HUES48 (cell line): ENCODE data around the gene TFEB.

ENCODE experiments used
- H3K27ac ChIP-seq: one replicate; pipeline ENCODE4 v1.7.0; 2013; ENCODE audit warnings: low read depth, low read length, inconsistent platforms
- H3K27me3 ChIP-seq: 2 replicates; pipeline ENCODE4 v1.6.1; 2013; ENCODE audit warnings: mild to moderate bottlenecking, low read length; ENCODE audit not compliant: control insufficient read depth, insufficient read depth
- H3K36me3 ChIP-seq: 2 replicates; pipeline ENCODE4 v1.6.1; 2013; ENCODE audit warnings: low read length; ENCODE audit not compliant: control insufficient read depth, insufficient read depth
- H3K4me1 ChIP-seq: 2 replicates; pipeline ENCODE4 v1.6.1; 2013; ENCODE audit warnings: mild to moderate bottlenecking, low read length; ENCODE audit not compliant: control insufficient read depth, insufficient read depth
- H3K4me3 ChIP-seq: 2 replicates; pipeline ENCODE4 v1.5.1; 2013; ENCODE audit warnings: mild to moderate bottlenecking, low read depth, low read length
- H3K9ac ChIP-seq: 2 replicates; pipeline ENCODE4 v1.6.1; 2013; ENCODE audit warnings: mild to moderate bottlenecking, low read depth, low read length, moderate library complexity
- H3K9me3 ChIP-seq: 2 replicates; pipeline ENCODE4 v1.6.1; 2013; ENCODE audit warnings: low read length; ENCODE audit not compliant: control insufficient read depth, insufficient read depth

The TFEB gene

GRCh38 chr6:41663568-41663967 lies 71.8 kb downstream of the TFEB start:
- no peaks in the 10 kb centered on the region for H3K4me1 ChIP-seq
- no peak overlapping the region for H3K27ac ChIP-seq
- peaks cover 4% of the 10 kb centered on the region; the same call in 1 of the 2 replicates for H3K27me3 ChIP-seq

GRCh38 chr6:41659935-41660334 lies 75.5 kb downstream of the TFEB start:
- Histone ChIP-seq H3K27me3 (peaks cover 4% of the 10 kb centered on the region; the same call in 1 of the 2 replicates), H3K9ac (no peak overlapping the region), H3K9me3 (no peaks in the 10 kb centered on the region)

More at GRCh38 chr6:41663568-41663967, 71.8 kb downstream of the TFEB start:
- Histone ChIP-seq H3K9me3 (no peaks in the 10 kb centered on the region), H3K36me3 (no peaks in the 10 kb centered on the region), H3K9ac (no peak overlapping the region), H3K4me3 (no peak overlapping the region)

GRCh38 chr6:41658636-41659035 lies 76.8 kb downstream of the TFEB start:
- Histone ChIP-seq H3K4me1 (no peaks in the 10 kb centered on the region), H3K4me3 (no peak overlapping the region), H3K9me3 (no peaks in the 10 kb centered on the region), H3K27ac (no peak overlapping the region), H3K36me3 (no peaks in the 10 kb centered on the region), H3K9ac (no peak overlapping the region), H3K27me3 (peaks cover 4% of the 10 kb centered on the region; the same call in 1 of the 2 replicates)

More at GRCh38 chr6:41659935-41660334, 75.5 kb downstream of the TFEB start:
- H3K4me3 ChIP-seq, result no peak overlapping the region
- H3K36me3 ChIP-seq, result no peaks in the 10 kb centered on the region
- no peak overlapping the region for H3K27ac ChIP-seq
- no peaks in the 10 kb centered on the region for H3K4me1 ChIP-seq

GRCh38 chr6:41657131-41658094 lies 78.0 kb downstream of the TFEB start:
- Histone ChIP-seq H3K9me3 (no peaks in the 10 kb centered on the region), H3K36me3 (no peaks in the 10 kb centered on the region), H3K4me3 (no peak overlapping the region), H3K4me1 (no peaks in the 10 kb centered on the region), H3K9ac (no peak overlapping the region), H3K27me3 (peaks cover 4% of the 10 kb centered on the region; the same call in 1 of the 2 replicates), H3K27ac (no peak overlapping the region)

- Histone ChIP-seq H3K27me3 (no peaks in the 10 kb centered on the region), H3K4me3 (no peak overlapping the region), H3K9me3 (no peaks in the 10 kb centered on the region), H3K4me1 (no peaks in the 10 kb centered on the region), H3K27ac (no peak overlapping the region), H3K36me3 (no peaks in the 10 kb centered on the region), H3K9ac (no peak overlapping the region)
Measured at GRCh38 chr6:41656002-41656691, 79.3 kb downstream of the TFEB start.

GRCh38 chr6:41655646-41656001 lies 79.8 kb downstream of the TFEB start:
- Histone ChIP-seq H3K9me3 (no peaks in the 10 kb centered on the region), H3K27me3 (no peaks in the 10 kb centered on the region), H3K36me3 (no peaks in the 10 kb centered on the region), H3K4me3 (no peak overlapping the region), H3K4me1 (no peaks in the 10 kb centered on the region), H3K27ac (no peak overlapping the region), H3K9ac (no peak overlapping the region)

- Histone ChIP-seq H3K27me3 (no peaks in the 10 kb centered on the region), H3K4me3 (no peak overlapping the region), H3K9me3 (no peaks in the 10 kb centered on the region), H3K9ac (no peak overlapping the region), H3K4me1 (no peaks in the 10 kb centered on the region), H3K36me3 (0 out of 2 replicates have a peak, but pooled peaks cover under 1% of the 10 kb centered on the region), H3K27ac (no peak overlapping the region)
Measured at GRCh38 chr6:41655176-41655575, 80.2 kb downstream of the TFEB start.

GRCh38 chr6:41654698-41655151 lies 80.7 kb downstream of the TFEB start:
- Histone ChIP-seq H3K4me1 (no peaks in the 10 kb centered on the region), H3K9me3 (no peaks in the 10 kb centered on the region), H3K27ac (no peak overlapping the region), H3K27me3 (no peaks in the 10 kb centered on the region), H3K9ac (no peak overlapping the region), H3K4me3 (no peak overlapping the region), H3K36me3 (peaks cover 4% of the 10 kb centered on the region; the same call in 1 of the 2 replicates)

- no peaks in the 10 kb centered on the region for H3K27me3 ChIP-seq
- H3K27ac ChIP-seq, result no peak overlapping the region
- H3K36me3 ChIP-seq, result peaks cover 7% of the 10 kb centered on the region; the same call in 1 of the 2 replicates
- no peak overlapping the region for H3K4me3 ChIP-seq
- no peak overlapping the region for H3K9ac ChIP-seq
- H3K9me3 ChIP-seq, result no peaks in the 10 kb centered on the region
- H3K4me1 ChIP-seq, result no peaks in the 10 kb centered on the region
Measured at GRCh38 chr6:41654151-41654697, 81.2 kb downstream of the TFEB start.

- H3K36me3 ChIP-seq, result peaks cover 7% of the 10 kb centered on the region; the same call in 1 of the 2 replicates
- no peaks in the 10 kb centered on the region for H3K4me1 ChIP-seq
- H3K27me3 ChIP-seq, result no peaks in the 10 kb centered on the region
- no peak overlapping the region for H3K27ac ChIP-seq
- no peaks in the 10 kb centered on the region for H3K9me3 ChIP-seq
- H3K9ac ChIP-seq, result no peak overlapping the region
- no peak overlapping the region for H3K4me3 ChIP-seq
Measured at GRCh38 chr6:41653691-41654090, 81.7 kb downstream of the TFEB start.
